HEK293T (cell line): ENCODE measurements around the gene ANKH.

ENCODE experiments used
- CTCF ChIA-PET: fragments of 350-600 bp; formaldehyde crosslinking; extraction: SDS; loops from one replicate; lab custom pipeline; 2021; ENCODE audit warnings: antibody characterized with exemption, inconsistent platforms; lab: Yijun Ruan, JAX
- POLR2A ChIA-PET: fragments of 350-600 bp; formaldehyde crosslinking; extraction: SDS; loops from one replicate; lab custom pipeline; 2020; ENCODE audit warnings: antibody characterized with exemption, inconsistent platforms; lab: Yijun Ruan, JAX
- DNase-seq: peaks from one replicate; pipeline ENCODE4 v3.0.0; 2012; ENCODE audit warnings: mixed read lengths; ENCODE audit errors: extremely low spot score
- ARNT ChIP-seq: fragments of 450-650 bp; IDR thresholded peaks from 2 replicates; pipeline ENCODE4 v1.6.1; 2017; ENCODE audit warnings: mild to moderate bottlenecking
- BHLHE40 ChIP-seq: fragments of 450-650 bp; IDR thresholded peaks from 2 replicates; pipeline ENCODE4 v1.6.1; 2016; ENCODE audit warnings: mild to moderate bottlenecking, moderate library complexity, borderline replicate concordance
- CTBP1 ChIP-seq: fragments of 450-650 bp; IDR thresholded peaks from 2 replicates; pipeline ENCODE4 v1.6.1; 2016; ENCODE audit warnings: borderline replicate concordance
- ELF4 ChIP-seq: fragments of 450-650 bp; IDR thresholded peaks from 2 replicates; pipeline ENCODE4 v1.6.1; 2017; ENCODE audit warnings: antibody characterized with exemption
- FOXA1 ChIP-seq: fragments of 450-650 bp; IDR thresholded peaks from 2 replicates; pipeline ENCODE4 v1.6.1; 2016; ENCODE audit warnings: mild to moderate bottlenecking
- FOXK2 ChIP-seq: fragments of 450-650 bp; IDR thresholded peaks from 2 replicates; pipeline ENCODE4 v1.6.1; 2016; ENCODE audit warnings: mild to moderate bottlenecking
- FOXM1 ChIP-seq: fragments of 450-650 bp; IDR thresholded peaks from 2 replicates; pipeline ENCODE4 v1.6.1; 2017; ENCODE audit warnings: mild to moderate bottlenecking, borderline replicate concordance
- HDGF ChIP-seq: fragments of 450-650 bp; IDR thresholded peaks from 2 replicates; pipeline ENCODE4 v1.6.1; 2017; ENCODE audit warnings: antibody characterized with exemption, borderline replicate concordance
- L3MBTL2 ChIP-seq: fragments of 450-650 bp; conservative IDR thresholded peaks from 2 replicates; pipeline ENCODE4 v1.6.1; 2016; ENCODE audit warnings: mild to moderate bottlenecking
- LEF1 ChIP-seq: fragments of 450-650 bp; IDR thresholded peaks from 2 replicates; pipeline ENCODE4 v1.6.1; 2017; ENCODE audit warnings: mild to moderate bottlenecking, borderline replicate concordance
- NFRKB ChIP-seq: fragments of 450-650 bp; IDR thresholded peaks from 2 replicates; pipeline ENCODE4 v1.6.1; 2016; ENCODE audit warnings: mild to moderate bottlenecking, moderate library complexity
- PKNOX1 ChIP-seq: fragments of 450-650 bp; IDR thresholded peaks from 2 replicates; pipeline ENCODE4 v1.6.1; 2016
- SP1 ChIP-seq: fragments of 450-650 bp; IDR thresholded peaks from 2 replicates; pipeline ENCODE4 v1.6.1; 2017
- SUZ12 ChIP-seq: fragments of 450-650 bp; IDR thresholded peaks from 2 replicates; pipeline ENCODE4 v1.6.1; 2016; ENCODE audit warnings: mild to moderate bottlenecking
- TARDBP ChIP-seq: fragments of 450-650 bp; IDR thresholded peaks from 2 replicates; pipeline ENCODE4 v1.6.1; 2016
- ZNF384 ChIP-seq: fragments of 450-650 bp; IDR thresholded peaks from 2 replicates; pipeline ENCODE4 v1.6.1; 2016

Gene ANKH

GRCh38 chr5:14894748-14895147, 23.2 kb upstream of the ANKH start:
- no peak for TF ChIP-seq LEF1
- no peak for TF ChIP-seq L3MBTL2
- no peak for TF ChIP-seq PKNOX1
- no peak for TF ChIP-seq FOXM1
- no peak for TF ChIP-seq CTBP1
- TF ChIP-seq FOXA1 = no peak
- TF ChIP-seq HDGF = no peak
- TF ChIP-seq SUZ12 = no peak
- TF ChIP-seq FOXK2 = no peak
- CTCF ChIA-PET = no interaction called here
- no peak for DNase-seq

GRCh38 chr5:14893381-14893780, 21.8 kb upstream of the ANKH start:
- TF ChIP-seq TARDBP = no peak
- TF ChIP-seq FOXM1 = no peak
- TF ChIP-seq NFRKB = no peak
- TF ChIP-seq LEF1 = no peak
- no peak for TF ChIP-seq HDGF
- no peak for TF ChIP-seq PKNOX1
- no peak for TF ChIP-seq ELF4
- no peak for TF ChIP-seq L3MBTL2
- TF ChIP-seq FOXA1 = no peak
- TF ChIP-seq FOXK2 = no peak
- TF ChIP-seq SP1 = no peak
- TF ChIP-seq CTBP1 = no peak
- ChIA-PET POLR2A (no interaction called here), CTCF (no interaction called here)
- DNase-seq = no peak

More at GRCh38 chr5:14894748-14895147, 23.2 kb upstream of the ANKH start:
- POLR2A ChIA-PET = interaction anchor here (1.0 kb wide), 1 partner anchor 14 kb away, joined by 3 read pairs; no protein-coding TSS in a partner anchor

GRCh38 chr5:14890846-14891245, 19.3 kb upstream of the ANKH start:
- ChIA-PET POLR2A (no interaction called here), CTCF (no interaction called here)
- no peak for DNase-seq

GRCh38 chr5:14884062-14884612, 12.6 kb upstream of the ANKH start:
- no peak for TF ChIP-seq SUZ12
- TF ChIP-seq L3MBTL2 = no peak
- no peak for TF ChIP-seq BHLHE40
- no peak for TF ChIP-seq FOXA1
- TF ChIP-seq FOXM1 = no peak
- TF ChIP-seq SP1 = no peak
- TF ChIP-seq ARNT = no peak
- no peak for TF ChIP-seq FOXK2
- no peak for TF ChIP-seq PKNOX1
- no peak for TF ChIP-seq CTBP1
- no peak for TF ChIP-seq HDGF
- no peak for TF ChIP-seq LEF1
- TF ChIP-seq ZNF384 = no peak
- ChIA-PET CTCF (interaction anchor here (1.1 kb wide), 1 partner anchor 14 kb away, joined by 3 read pairs; no protein-coding TSS in a partner anchor), POLR2A (no interaction called here)
- DNase-seq = no peak

More at GRCh38 chr5:14890846-14891245, 19.3 kb upstream of the ANKH start:
- TF ChIP-seq PKNOX1 (no peak), ZNF384 (no peak), FOXM1 (no peak), ELF4 (no peak)

GRCh38 chr5:14882658-14883580, 11.3 kb upstream of the ANKH start:
- no peak for DNase-seq
- no peak for TF ChIP-seq L3MBTL2
- ChIA-PET CTCF (no interaction called here), POLR2A (interaction anchor here (0.7 kb wide), 1 partner anchor 12 kb away, joined by 3 read pairs; no protein-coding TSS in a partner anchor)

- ChIA-PET CTCF (no interaction called here), POLR2A (no interaction called here)
- no peak for DNase-seq
- TF ChIP-seq ARNT = no peak
- no peak for TF ChIP-seq FOXA1
- TF ChIP-seq NFRKB = no peak
These were observed 10.2 kb upstream of the ANKH start for GRCh38 chr5:14881826-14882225.
